ENCODE measurements around the gene MPZL2. TPM values are rescaled to one million over a fixed set of nuclear protein-coding genes. Genes with fewer than 3 reads are reported as not detected.

The MPZL2 gene
- total and polyA plus RNA-seq, 10 of the 15 experiments (the other 5 are each of a cell fraction or from before 2014, with no cell fraction given): 0.81 to 4.8 (median 3.1) TPM

- TF ChIP-seq ZNF687 (IDR thresholded peaks at IDR 0.05) (no peak; the same call in 1 of the 2 replicates), NR2F1 (conservative IDR thresholded peaks at IDR 0.05) (peak; percentile 56; the same call in 1 of the 2 replicates), MYC (IDR thresholded peaks at IDR 0.05; ENCODE audit: insufficient read depth, insufficient read length, insufficient replicate concordance, low read length, severe bottlenecking) (no peak), CBFB (IDR thresholded peaks at IDR 0.05; ENCODE audit: low read depth) (peak; percentile 58; the same call in 1 of the 2 replicates), FOXM1 (IDR thresholded peaks at IDR 0.05; ENCODE audit: low read depth, low read length) (peak; percentile 70; the same call in 1 of the 2 replicates), IKZF2 (IDR thresholded peaks at IDR 0.05) (peak; percentile 80 to 86), USF2 (IDR thresholded peaks at IDR 0.05; ENCODE audit: borderline replicate concordance, low read depth, low read length) (no peak), MEF2B (IDR thresholded peaks at IDR 0.05; ENCODE audit: partially characterized antibody, poor library complexity, severe bottlenecking) (peak; percentile 97), MEF2A (IDR thresholded peaks at IDR 0.05; ENCODE audit: insufficient read depth, low read depth, low read length) (0 out of 2 replicates have a peak, but pooled peaks have one; percentile 71), HDGF (IDR thresholded peaks at IDR 0.05) (0 out of 2 replicates have a peak, but pooled peaks have one; percentile 15), NFIC (IDR thresholded peaks at IDR 0.05; ENCODE audit: low read depth, low read length) (peak; percentile 78; the same call in 1 of the 2 replicates), ATF2 (IDR thresholded peaks at IDR 0.05; ENCODE audit: low read length) (peak; percentile 77; the same call in 1 of the 2 replicates), IKZF1 (conservative IDR thresholded peaks at IDR 0.05) (peak; percentile 91), HCFC1 (IDR thresholded peaks at IDR 0.05; ENCODE audit: low read length) (no peak), ETV6 (conservative IDR thresholded peaks at IDR 0.05 in 1 of 2, IDR thresholded peaks at IDR 0.05 in 1 of 2; ENCODE audit: borderline replicate concordance in 1 of 2, low read depth in 1 of 2) (peak in 1 of 2 experiments; percentile 51; a peak in 1 of 4 replicates), ZNF217 (IDR thresholded peaks at IDR 0.05) (no peak)
- TF ChIP-seq, protein P1, sequence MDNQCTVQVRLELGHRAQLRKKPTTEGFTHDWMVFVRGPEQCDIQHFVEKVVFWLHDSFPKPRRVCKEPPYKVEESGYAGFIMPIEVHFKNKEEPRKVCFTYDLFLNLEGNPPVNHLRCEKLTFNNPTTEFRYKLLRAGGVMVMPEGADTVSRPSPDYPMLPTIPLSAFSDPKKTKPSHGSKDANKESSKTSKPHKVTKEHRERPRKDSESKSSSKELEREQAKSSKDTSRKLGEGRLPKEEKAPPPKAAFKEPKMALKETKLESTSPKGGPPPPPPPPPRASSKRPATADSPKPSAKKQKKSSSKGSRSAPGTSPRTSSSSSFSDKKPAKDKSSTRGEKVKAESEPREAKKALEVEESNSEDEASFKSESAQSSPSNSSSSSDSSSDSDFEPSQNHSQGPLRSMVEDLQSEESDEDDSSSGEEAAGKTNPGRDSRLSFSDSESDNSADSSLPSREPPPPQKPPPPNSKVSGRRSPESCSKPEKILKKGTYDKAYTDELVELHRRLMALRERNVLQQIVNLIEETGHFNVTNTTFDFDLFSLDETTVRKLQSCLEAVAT (IDR thresholded peaks at IDR 0.05): peak; percentile 49; the same call in 1 of the 2 replicates
- TF ChIP-seq, protein P2, sequence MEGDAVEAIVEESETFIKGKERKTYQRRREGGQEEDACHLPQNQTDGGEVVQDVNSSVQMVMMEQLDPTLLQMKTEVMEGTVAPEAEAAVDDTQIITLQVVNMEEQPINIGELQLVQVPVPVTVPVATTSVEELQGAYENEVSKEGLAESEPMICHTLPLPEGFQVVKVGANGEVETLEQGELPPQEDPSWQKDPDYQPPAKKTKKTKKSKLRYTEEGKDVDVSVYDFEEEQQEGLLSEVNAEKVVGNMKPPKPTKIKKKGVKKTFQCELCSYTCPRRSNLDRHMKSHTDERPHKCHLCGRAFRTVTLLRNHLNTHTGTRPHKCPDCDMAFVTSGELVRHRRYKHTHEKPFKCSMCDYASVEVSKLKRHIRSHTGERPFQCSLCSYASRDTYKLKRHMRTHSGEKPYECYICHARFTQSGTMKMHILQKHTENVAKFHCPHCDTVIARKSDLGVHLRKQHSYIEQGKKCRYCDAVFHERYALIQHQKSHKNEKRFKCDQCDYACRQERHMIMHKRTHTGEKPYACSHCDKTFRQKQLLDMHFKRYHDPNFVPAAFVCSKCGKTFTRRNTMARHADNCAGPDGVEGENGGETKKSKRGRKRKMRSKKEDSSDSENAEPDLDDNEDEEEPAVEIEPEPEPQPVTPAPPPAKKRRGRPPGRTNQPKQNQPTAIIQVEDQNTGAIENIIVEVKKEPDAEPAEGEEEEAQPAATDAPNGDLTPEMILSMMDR (IDR thresholded peaks at IDR 0.05 in 2 of 3, conservative IDR thresholded peaks at IDR 0.05 in 1 of 3; ENCODE audit: control insufficient read depth in 2 of 3, extremely low read depth in 1 of 3, insufficient read depth in 1 of 3, low read depth in 3 of 3, low read length in 3 of 3): peak in 1 of 3 experiments; percentile 17; a peak in 2 of 6 replicates
Measured at GRCh38 chr11:118216621-118217481, 47.2 kb downstream of the MPZL2 start (continued).

All from GM12878 (cell line).